Measurements from ENCODE around the gene SEMA3D.
A peak's percentile ranks its signal among the peaks of the same experiment; 100 is the strongest.

SEMA3D gene

GRCh38 chr7:84981055-84981976 is 205.5 kb downstream of the SEMA3D start:
- DNase-seq: no peak

GRCh38 chr7:84975586-84976185 is 211.2 kb downstream of the SEMA3D start:
- DNase-seq: no peak

- no peak for DNase-seq
These were observed 215.5 kb downstream of the SEMA3D start for GRCh38 chr7:84971360-84971759.

- DNase-seq: no peak
These were observed 216.2 kb downstream of the SEMA3D start for GRCh38 chr7:84970670-84971069.

GRCh38 chr7:84953234-84953633 is 233.6 kb downstream of the SEMA3D start:
- DNase-seq: no peak

- DNase-seq: peak; percentile 19 to 43
These were observed 236.0 kb downstream of the SEMA3D start for GRCh38 chr7:84950836-84951235.

- no peak for DNase-seq
These were observed 237.4 kb downstream of the SEMA3D start for GRCh38 chr7:84949501-84949900.

GRCh38 chr7:84949067-84949466 is 237.8 kb downstream of the SEMA3D start:
- no peak for DNase-seq

- no peak for DNase-seq
These were observed 238.2 kb downstream of the SEMA3D start for GRCh38 chr7:84948634-84949033.

- DNase-seq: no peak
These were observed 240.3 kb downstream of the SEMA3D start for GRCh38 chr7:84946549-84946948.

All from inflammatory macrophage (primary cell).